CD4-positive, CD25-positive, alpha-beta regulatory T cell (primary cell): ENCODE data around the gene ACTN1. TPM values are rescaled to one million over a fixed set of nuclear protein-coding genes. Genes with fewer than 3 reads are reported as not detected.
A peak's percentile ranks its signal among the peaks of the same experiment; 100 is the strongest.

Experiments used
- ATAC-seq, 2 donors: fragments of 150-1000 bp; cut with Tn5 transposase; one replicate each; pipeline ENCODE4 v1.10.0; 2021; ENCODE audit warnings: low read depth in 2 of 2, moderate number of reproducible peaks in 2 of 2, moderate library complexity in 1 of 2
- DNase-seq, 3 donors: peaks; one replicate each; pipeline versions ENCODE4 v3.0.0 to v3.0.0-alpha.2; 2012 to 2022; ENCODE audit warnings: mixed read lengths in 1 of 3
- H3K27ac ChIP-seq: one replicate; pipeline ENCODE4 v1.7.0; 2013; ENCODE audit warnings: mild to moderate bottlenecking, low read length; ENCODE audit not compliant: insufficient read depth, poor library complexity, severe bottlenecking
- H3K27me3 ChIP-seq: one replicate; pipeline ENCODE4 v1.7.0; 2013; ENCODE audit warnings: low read length; ENCODE audit not compliant: control insufficient read depth, insufficient read depth
- H3K36me3 ChIP-seq: one replicate; pipeline ENCODE4 v1.7.0; 2013; ENCODE audit warnings: mild to moderate bottlenecking, low read length, moderate library complexity; ENCODE audit not compliant: control insufficient read depth, insufficient read depth
- H3K4me1 ChIP-seq: 2 replicates; pipeline ENCODE4 v1.7.0; 2013; ENCODE audit warnings: mild to moderate bottlenecking, low read length; ENCODE audit not compliant: insufficient read depth, control insufficient read depth, poor library complexity, severe bottlenecking
- H3K4me3 ChIP-seq: one replicate; pipeline ENCODE4 v1.7.0; 2013; ENCODE audit warnings: low read depth, mild to moderate bottlenecking, low read length, moderate library complexity
- H3K9me3 ChIP-seq, 2 experiments: 1 replicate in 1 of 2; 2 replicates in 1 of 2; pipeline ENCODE4 v1.7.0; 2013; ENCODE audit warnings: low read length in 2 of 2, mild to moderate bottlenecking in 1 of 2, moderate library complexity in 1 of 2; ENCODE audit not compliant: control insufficient read depth in 2 of 2
- H3K27ac Mint-ChIP-seq, 3 donors: one replicate each; pipeline ENCODE4 v1.8.0; 2020 to 2022; ENCODE audit warnings: mild to moderate bottlenecking in 3 of 3, mixed read lengths in 3 of 3, moderate library complexity in 2 of 3
- H3K27me3 Mint-ChIP-seq: one replicate; pipeline ENCODE4 v1.8.0; 2022; ENCODE audit warnings: mild to moderate bottlenecking, mixed read lengths
- H3K36me3 Mint-ChIP-seq: one replicate; pipeline ENCODE4 v1.8.0; 2020; ENCODE audit warnings: mixed read lengths
- H3K4me1 Mint-ChIP-seq, 4 donors: one replicate each; pipeline ENCODE4 v1.8.0; 2020 to 2022; ENCODE audit warnings: mixed read lengths in 4 of 4, mild to moderate bottlenecking in 1 of 4
- H3K4me3 Mint-ChIP-seq, 4 donors: one replicate each; pipeline ENCODE4 v1.8.0; 2020 to 2022; ENCODE audit warnings: mild to moderate bottlenecking in 4 of 4, mixed read lengths in 4 of 4, moderate library complexity in 3 of 4
- H3K9me3 Mint-ChIP-seq, 7 donors: one replicate each; pipeline ENCODE4 v1.8.0; 2020 to 2022; ENCODE audit warnings: mixed read lengths in 7 of 7, mild to moderate bottlenecking in 3 of 7, moderate library complexity in 2 of 7
- polyA plus RNA-seq, 4 donors: library from polyadenylated mRNA; unstranded; fragments of 300-500 nt; fragmentation: Illumina TruSeq; gene quantifications; one replicate each; pipeline ENCODE4 v1.2.3, GENCODE V29; 2021
- total RNA-seq: library from RNA; stranded (reverse); gene quantifications from one replicate; pipeline ENCODE4 v1.2.3, GENCODE V29; 2022

ACTN1 gene
- total and polyA plus RNA-seq, 5 donors from 2014 or later: 28.3 to 78.8 (median 47.5) TPM

DNA sequence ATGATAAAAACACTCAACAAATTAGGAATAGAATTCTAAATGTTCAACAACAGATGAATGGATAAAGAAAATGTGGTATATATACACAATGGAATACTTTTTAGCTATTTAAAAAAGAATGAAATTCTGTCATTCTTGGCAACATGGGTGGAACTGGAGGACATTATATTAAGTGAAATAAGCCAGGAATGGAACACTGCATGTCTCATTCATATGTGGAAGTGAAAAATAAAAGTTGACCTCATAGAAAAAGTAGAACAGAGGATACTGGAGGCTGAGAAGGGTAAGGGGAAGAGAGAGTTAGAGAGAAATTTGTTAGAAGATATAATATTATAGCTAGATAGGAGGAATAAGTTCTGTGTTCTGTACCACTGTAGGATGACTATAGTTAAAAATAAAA, 150.4 kb downstream of the ACTN1 start:
- H3K9me3 Mint-ChIP-seq: peaks cover 0 to 6% (median 2%) of the 10 kb centered on the region in 7 donors
- DNase-seq (no peak), ATAC-seq (no peak)
- H3K4me3 Mint-ChIP-seq: no peak overlapping the region
- no peaks in the 10 kb centered on the region for H3K36me3 Mint-ChIP-seq
- no peak overlapping the region for H3K4me3 ChIP-seq
- H3K9me3 ChIP-seq: no peaks in the 10 kb centered on the region
- H3K27ac ChIP-seq: no peak overlapping the region
- H3K36me3 ChIP-seq: no peaks in the 10 kb centered on the region
- H3K27ac Mint-ChIP-seq: no peak overlapping the region
- no peaks in the 10 kb centered on the region for H3K4me1 ChIP-seq
- H3K4me1 Mint-ChIP-seq: peaks cover 0 to 12% (median 0%) of the 10 kb centered on the region in 4 donors
- H3K27me3 ChIP-seq: no peaks in the 10 kb centered on the region
- H3K27me3 Mint-ChIP-seq: peaks cover 14% of the 10 kb centered on the region

DNA sequence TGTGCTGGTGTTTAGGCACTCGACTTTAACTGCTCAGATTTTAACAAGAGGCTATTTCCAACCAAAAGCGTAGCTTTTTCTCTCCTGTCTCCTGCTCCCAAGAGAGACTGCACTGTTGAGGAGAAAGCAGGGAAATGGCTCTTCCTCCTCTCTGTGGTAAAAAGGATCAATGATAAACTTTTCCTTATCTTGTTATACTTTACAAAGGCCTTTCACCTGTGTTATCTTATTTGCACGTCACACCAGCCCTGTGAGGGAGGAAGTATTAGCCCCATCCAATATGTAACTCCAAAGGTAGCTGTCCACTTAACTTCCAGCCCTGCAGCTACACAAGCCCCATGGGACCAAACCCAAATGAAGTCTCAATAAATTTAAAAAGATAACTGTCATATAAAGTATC, 153.4 kb downstream of the ACTN1 start:
- Mint-ChIP-seq H3K4me1 (peaks cover 8 to 35% (median 10%) of the 10 kb centered on the region in 4 donors), H3K36me3 (no peaks in the 10 kb centered on the region), H3K4me3 (no peak overlapping the region), H3K27ac (no peak overlapping the region), H3K9me3 (peaks cover 0 to 2% (median 0%) of the 10 kb centered on the region in 7 donors), H3K27me3 (peaks cover 14% of the 10 kb centered on the region)
- no peak for DNase-seq
- H3K27ac ChIP-seq: no peak overlapping the region
- no peaks in the 10 kb centered on the region for H3K36me3 ChIP-seq
- no peaks in the 10 kb centered on the region for H3K27me3 ChIP-seq
- ATAC-seq: no peak
- peaks cover 21% of the 10 kb centered on the region for H3K4me1 ChIP-seq
- no peaks in the 10 kb centered on the region for H3K9me3 ChIP-seq
- H3K4me3 ChIP-seq: no peak overlapping the region

DNA sequence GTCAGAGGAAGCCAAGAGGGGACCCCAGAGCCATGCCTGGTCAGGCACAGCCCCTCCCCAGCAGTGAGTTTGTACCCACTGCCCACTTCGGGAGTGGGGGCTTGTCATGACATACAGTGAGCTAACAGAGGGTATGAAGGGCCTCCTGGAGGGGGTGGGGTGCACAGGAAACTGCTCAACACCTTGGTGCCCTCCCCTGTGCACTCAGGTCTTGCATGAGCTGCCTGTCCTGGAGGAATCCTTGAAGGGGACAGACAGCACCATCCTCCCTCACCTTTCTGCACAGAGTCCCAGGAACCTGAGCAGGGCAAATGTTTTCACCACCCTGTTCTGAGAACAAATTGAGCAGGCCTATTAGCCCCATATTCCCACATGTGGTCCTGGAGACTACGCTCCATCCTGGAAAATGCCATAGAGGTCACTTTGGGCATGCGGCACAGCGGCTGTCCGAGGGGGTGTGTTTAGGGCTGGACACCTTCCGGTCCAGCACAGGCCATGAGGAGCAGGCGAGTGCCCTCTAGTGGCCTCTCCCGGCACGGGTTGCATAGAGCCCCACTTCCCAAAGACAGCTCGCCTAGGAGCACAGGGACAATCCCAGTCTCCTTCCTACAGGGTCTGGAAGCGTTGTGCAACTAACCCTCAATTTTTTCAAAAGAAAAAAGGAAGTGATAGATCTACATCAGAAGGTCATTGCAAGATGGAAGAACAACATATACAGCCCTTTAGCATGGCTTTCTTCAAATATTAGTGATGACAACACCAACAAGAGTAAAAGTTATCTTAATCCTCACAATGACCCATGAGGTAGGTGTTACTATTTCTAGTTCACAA, 154.4 kb downstream of the ACTN1 start:
- H3K4me3 Mint-ChIP-seq: no peak overlapping the region

DNA sequence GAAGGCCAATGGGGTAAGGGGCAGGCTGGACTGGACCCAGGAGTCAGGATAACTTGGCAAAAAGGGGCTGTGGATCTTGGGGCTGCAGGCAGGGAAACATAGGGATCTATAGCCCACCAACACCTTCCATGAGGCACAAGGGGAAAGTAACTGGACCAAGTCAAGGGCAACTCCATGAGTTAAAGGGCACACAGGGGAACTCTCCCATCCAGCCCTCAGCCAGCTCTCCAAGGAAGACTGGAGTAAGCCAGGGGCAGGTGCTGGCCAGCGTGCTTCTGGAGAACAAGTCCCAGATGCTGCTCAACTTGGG, 154.9 kb downstream of the ACTN1 start:
- Histone ChIP-seq H3K27ac (no peak overlapping the region), H3K27me3 (no peaks in the 10 kb centered on the region), H3K9me3 (no peaks in the 10 kb centered on the region), H3K4me3 (no peak overlapping the region), H3K4me1 (peaks cover 37% of the 10 kb centered on the region), H3K36me3 (no peaks in the 10 kb centered on the region)
- ATAC-seq (no peak), DNase-seq (no peak)
- H3K27ac Mint-ChIP-seq: no peak overlapping the region
- peaks cover 8% of the 10 kb centered on the region for H3K27me3 Mint-ChIP-seq
- H3K4me1 Mint-ChIP-seq: peaks cover 17 to 51% (median 22%) of the 10 kb centered on the region in 4 donors
- H3K36me3 Mint-ChIP-seq: no peaks in the 10 kb centered on the region
- H3K9me3 Mint-ChIP-seq: peaks cover 0 to 2% (median 0%) of the 10 kb centered on the region in 7 donors
- H3K4me3 Mint-ChIP-seq: peak overlapping the region in 1 of 4 donors; percentile 81

More for the DNA sequence above, 154.4 kb downstream of the ACTN1 start:
- no peak overlapping the region for H3K27ac Mint-ChIP-seq
- Histone ChIP-seq H3K9me3 (no peaks in the 10 kb centered on the region), H3K27ac (no peak overlapping the region), H3K4me3 (no peak overlapping the region), H3K27me3 (no peaks in the 10 kb centered on the region), H3K36me3 (no peaks in the 10 kb centered on the region), H3K4me1 (peaks cover 31% of the 10 kb centered on the region)
- H3K4me1 Mint-ChIP-seq: peaks cover 14 to 45% (median 18%) of the 10 kb centered on the region in 4 donors
- ATAC-seq (no peak), DNase-seq (peak in 1 of 3 donors; percentile 21)
- peaks cover 0 to 2% (median 0%) of the 10 kb centered on the region in 7 donors for H3K9me3 Mint-ChIP-seq
- no peaks in the 10 kb centered on the region for H3K36me3 Mint-ChIP-seq
- peaks cover 8% of the 10 kb centered on the region for H3K27me3 Mint-ChIP-seq

Other genes with a start within 250 kb of the ACTN1 start
- 200 TPM for gene ZFP36L1, start 186.2 kb downstream of the ACTN1 start, total RNA-seq
- gene ZFP36L1, start 186.2 kb downstream of the ACTN1 start, polyA plus RNA-seq: 100 to 1,000 TPM in 2 of 4 donors, 10 to 100 TPM in 2; 78.5 to 116 (median 105) TPM
- gene DCAF5, start 173.8 kb upstream of the ACTN1 start, total RNA-seq: 56.9 TPM
- gene DCAF5, start 173.8 kb upstream of the ACTN1 start, polyA plus RNA-seq: 10 to 100 TPM; 43.9 to 56.2 (median 52.4) TPM
- gene EXD2, start 212.2 kb upstream of the ACTN1 start, total RNA-seq: 5.3 TPM
- gene EXD2, start 212.2 kb upstream of the ACTN1 start, polyA plus RNA-seq: 1 to 10 TPM; 4.2 to 7.9 (median 6.5) TPM